Trophoblast cell (in vitro differentiated cells and primary cell): ENCODE data around the gene THAP7.
A peak's percentile ranks its signal among the peaks of the same experiment; 100 is the strongest.

Experiments
- DNase-seq, 2 donors: peaks; one replicate each; pipeline ENCODE4 v3.0.0-alpha.2; 2016
- H2AFZ ChIP-seq: 2 replicates; pipeline ENCODE4 v1.6.1; 2013; ENCODE audit warnings: low read length, moderate library complexity, mild to moderate bottlenecking; ENCODE audit not compliant: insufficient read depth, poor library complexity
- H2AK5ac ChIP-seq: 2 replicates; pipeline ENCODE4 v1.6.1; 2013; ENCODE audit warnings: mild to moderate bottlenecking, low read length
- H2BK120ac ChIP-seq: 2 replicates; pipeline ENCODE4 v1.6.1; 2013; ENCODE audit warnings: low read length, mild to moderate bottlenecking, moderate library complexity; ENCODE audit not compliant: insufficient read depth, poor library complexity
- H2BK12ac ChIP-seq: 2 replicates; pipeline ENCODE4 v1.6.1; 2013; ENCODE audit warnings: mild to moderate bottlenecking, low read length, moderate library complexity
- H2BK5ac ChIP-seq: 2 replicates; pipeline ENCODE4 v1.6.1; 2013; ENCODE audit warnings: low read length, low read depth, moderate library complexity, mild to moderate bottlenecking; ENCODE audit not compliant: poor library complexity
- H3K14ac ChIP-seq: 2 replicates; pipeline ENCODE4 v1.6.1; 2013; ENCODE audit warnings: mild to moderate bottlenecking, low read length
- H3K18ac ChIP-seq: 2 replicates; pipeline ENCODE4 v1.6.1; 2013; ENCODE audit warnings: mild to moderate bottlenecking, low read length
- H3K23ac ChIP-seq: 2 replicates; pipeline ENCODE4 v1.6.1; 2013; ENCODE audit warnings: low read length
- H3K27ac ChIP-seq: 2 replicates; pipeline ENCODE4 v1.5.1; 2013; ENCODE audit warnings: low read depth, mild to moderate bottlenecking, inconsistent platforms, low read length, moderate library complexity
- H3K27me3 ChIP-seq: 2 replicates; pipeline ENCODE4 v1.6.1; 2013; ENCODE audit warnings: inconsistent platforms, mild to moderate bottlenecking, low read length, moderate library complexity; ENCODE audit not compliant: insufficient read depth
- H3K36me3 ChIP-seq, 2 experiments: 1 replicate in 1 of 2; 2 replicates in 1 of 2; pipeline ENCODE4 v1.6.1; 2013; ENCODE audit warnings: low read length in 2 of 2, mild to moderate bottlenecking in 2 of 2, moderate library complexity in 1 of 2; ENCODE audit not compliant: insufficient read depth in 2 of 2, control insufficient read depth in 1 of 2
- H3K4ac ChIP-seq: 2 replicates; pipeline ENCODE4 v1.6.1; 2013; ENCODE audit warnings: low read depth, mild to moderate bottlenecking, low read length, moderate library complexity
- H3K4me1 ChIP-seq, 2 experiments: 1 replicate in 1 of 2; 2 replicates in 1 of 2; pipeline ENCODE4 v1.6.1; 2013; ENCODE audit warnings: low read length in 2 of 2, mild to moderate bottlenecking in 2 of 2, moderate library complexity in 1 of 2; ENCODE audit not compliant: insufficient read depth in 2 of 2, control insufficient read depth in 1 of 2
- H3K4me2 ChIP-seq: 2 replicates; pipeline ENCODE4 v1.6.1; 2013; ENCODE audit warnings: inconsistent platforms, mild to moderate bottlenecking, low read length, moderate library complexity
- H3K4me3 ChIP-seq: 2 replicates; pipeline ENCODE4 v1.5.1; 2013; ENCODE audit warnings: mild to moderate bottlenecking, low read depth, low read length, inconsistent platforms
- H3K79me1 ChIP-seq: one replicate; pipeline ENCODE4 v1.6.1; 2013; ENCODE audit warnings: low read length
- H3K79me2 ChIP-seq: 2 replicates; pipeline ENCODE4 v1.6.1; 2013; ENCODE audit warnings: low read length, mild to moderate bottlenecking; ENCODE audit not compliant: control insufficient read depth, insufficient read depth, poor library complexity
- H3K9ac ChIP-seq: 2 replicates; pipeline ENCODE4 v1.6.1; 2013; ENCODE audit warnings: mild to moderate bottlenecking, low read length
- H3K9me3 ChIP-seq: 2 replicates; pipeline ENCODE4 v1.6.1; 2013; ENCODE audit warnings: low read depth, mild to moderate bottlenecking, control low read depth, inconsistent platforms, low read length; ENCODE audit not compliant: insufficient read depth
- H4K12ac ChIP-seq: 2 replicates; pipeline ENCODE4 v1.6.1; 2013; ENCODE audit warnings: low read depth, mild to moderate bottlenecking, low read length, moderate library complexity
- H4K8ac ChIP-seq: 2 replicates; pipeline ENCODE4 v1.6.1; 2013; ENCODE audit warnings: low read depth, mild to moderate bottlenecking, low read length, moderate library complexity
- H4K91ac ChIP-seq: one replicate; pipeline ENCODE4 v1.6.1; 2013; ENCODE audit warnings: low read depth, mild to moderate bottlenecking, low read length, moderate library complexity
- WGBS: extraction: QIAGEN DNeasy Blood & Tissue Kit; methylation state at CpG from one replicate; pipeline ENCODE4 v1.1.7; 2013; ENCODE audit warnings: missing lambda C conversion rate; ENCODE audit not compliant: insufficient read length, insufficient coverage; ENCODE audit errors: extremely low coverage; 5-methylcytosine and 5-hydroxymethylcytosine counted together

THAP7 gene

DNA sequence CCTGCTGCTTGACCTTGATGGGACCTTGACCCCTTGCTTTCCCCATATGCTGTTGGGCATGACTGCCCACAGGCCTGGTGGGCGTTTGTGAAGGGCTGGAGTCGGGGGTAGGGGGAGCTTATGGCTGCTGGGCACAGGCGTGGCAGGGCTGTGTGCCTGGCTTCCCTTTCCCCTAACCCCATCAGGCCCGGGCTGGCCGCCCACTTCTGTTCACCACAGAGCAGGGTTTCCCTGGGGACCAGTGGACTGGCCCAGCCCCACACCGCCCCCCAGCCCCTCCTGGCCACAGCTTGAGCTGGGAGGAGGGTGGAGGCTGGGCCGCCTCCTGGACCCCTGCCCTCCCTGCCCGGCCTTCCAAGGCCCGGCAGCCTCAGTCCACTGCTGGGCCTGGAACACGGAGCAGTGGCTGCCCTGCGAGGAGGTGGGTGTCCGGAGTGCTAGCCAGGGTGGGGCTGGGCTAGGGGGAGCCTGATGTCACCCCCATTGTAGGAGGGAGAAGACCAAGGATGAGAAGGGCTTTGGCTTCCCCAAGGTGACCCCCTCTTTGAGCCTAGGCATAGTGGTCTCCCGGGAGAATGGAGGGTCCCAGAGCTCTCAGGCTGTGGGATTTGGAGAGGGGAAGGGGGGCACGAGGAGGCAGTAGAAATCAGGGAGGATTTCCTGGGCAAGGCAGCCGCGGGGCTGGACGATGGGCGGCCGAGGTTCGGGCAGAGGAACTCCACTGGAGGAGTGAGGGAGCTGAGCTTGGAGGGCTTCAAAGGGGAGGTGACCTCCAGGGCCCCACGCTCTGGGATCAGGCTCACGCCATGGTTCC is 34.8 kb downstream of the THAP7 start, which contains the start of gene AIFM3:
TSS of gene AIFM3 (plus strand) at position 373 of the 814 bp plus-strand sequence. CDS start 690 bp downstream, outside the sequence.
- Histone ChIP-seq H3K9me3 (peaks cover 2% of the 10 kb centered on the region), H3K4me3 (no peak within 1 kb of the TSS), H3K18ac (no peak within 1 kb of the TSS), H3K27ac (no peak within 1 kb of the TSS), H2AFZ (no peak within 1 kb of the TSS), H2BK12ac (no peak within 1 kb of the TSS), H3K4me1 (no peaks in the 10 kb centered on the region), H3K9ac (no peak within 1 kb of the TSS), H3K4ac (no peak within 1 kb of the TSS), H3K4me2 (no peak within 1 kb of the TSS), H3K79me2 (no peaks in the 10 kb centered on the region), H2AK5ac (no peak within 1 kb of the TSS), H2BK5ac (no peak within 1 kb of the TSS), H3K79me1 (no peaks in the 10 kb centered on the region), H3K36me3 (no peaks in the 10 kb centered on the region), H3K23ac (no peak within 1 kb of the TSS), H4K8ac (no peak within 1 kb of the TSS), H3K27me3 (peaks cover 24% of the 10 kb centered on the region), H4K12ac (no peak within 1 kb of the TSS), H4K91ac (no peak within 1 kb of the TSS), H2BK120ac (no peak within 1 kb of the TSS), H3K14ac (no peak within 1 kb of the TSS)
- DNase-seq, result no peak
- WGBS, result no CpG with 5 or more reads among the region's 22 CpGs

DNA sequence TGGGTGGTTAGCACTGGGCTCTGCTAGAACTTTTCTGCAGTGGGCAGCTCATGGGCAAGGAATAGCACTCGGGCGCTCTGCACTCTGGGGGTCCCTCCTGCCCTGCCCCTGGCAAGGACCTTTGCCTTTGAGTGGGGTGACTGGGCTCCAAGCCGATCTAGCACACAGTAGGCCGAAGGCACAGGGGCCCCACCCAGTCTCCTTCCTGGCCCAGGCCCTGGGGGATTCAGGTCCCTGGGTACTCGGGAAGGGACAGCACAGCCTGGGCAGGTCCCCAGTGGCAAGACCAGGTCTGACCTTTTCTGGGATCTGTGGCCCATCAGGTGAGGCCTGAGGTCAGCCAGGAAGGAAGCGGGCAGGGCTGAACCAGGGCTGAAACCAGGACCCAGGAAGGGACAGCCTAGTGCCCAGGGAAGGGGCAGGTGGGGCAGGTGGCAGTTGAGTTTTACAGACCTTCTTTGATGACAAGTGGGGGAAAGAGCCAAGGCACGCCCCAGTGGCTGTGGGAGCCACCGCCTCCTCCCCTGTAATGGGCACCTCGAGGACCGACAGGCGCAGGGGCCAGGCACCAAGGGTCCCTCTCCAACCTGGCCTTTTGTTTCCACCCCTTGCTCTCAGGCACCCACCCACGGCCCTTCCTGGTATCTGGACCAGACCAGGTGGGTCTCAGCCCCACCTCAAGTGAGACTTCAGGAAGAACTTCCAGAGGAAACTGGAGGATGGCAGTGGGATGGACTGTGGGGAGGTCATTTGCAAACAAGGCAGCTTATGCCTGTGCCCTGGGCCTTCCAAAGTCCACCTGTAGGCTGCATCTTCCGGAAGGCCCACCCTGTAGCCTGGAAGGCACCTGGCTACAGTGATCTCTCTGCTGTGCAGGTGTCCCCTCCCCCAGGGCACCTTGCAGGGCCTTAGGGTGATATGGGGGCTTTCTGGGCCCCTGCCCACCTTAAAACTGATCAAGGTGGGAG is 35.7 kb downstream of the THAP7 start:
- Histone ChIP-seq H3K18ac (no peak overlapping the region), H3K23ac (no peak overlapping the region), H3K9me3 (peaks cover 2% of the 10 kb centered on the region), H3K79me2 (no peaks in the 10 kb centered on the region), H3K27me3 (peaks cover 24% of the 10 kb centered on the region), H4K8ac (no peak overlapping the region), H3K4me1 (no peaks in the 10 kb centered on the region), H2BK12ac (no peak overlapping the region), H3K4ac (no peak overlapping the region), H4K91ac (no peak overlapping the region), H2BK120ac (no peak overlapping the region), H4K12ac (no peak overlapping the region), H3K4me3 (no peak overlapping the region), H3K79me1 (no peaks in the 10 kb centered on the region), H2BK5ac (no peak overlapping the region), H3K14ac (no peak overlapping the region), H3K9ac (no peak overlapping the region), H3K4me2 (no peak overlapping the region), H2AK5ac (no peak overlapping the region), H3K27ac (no peak overlapping the region), H3K36me3 (no peaks in the 10 kb centered on the region), H2AFZ (no peak overlapping the region)
- no peak for DNase-seq
- WGBS, result no CpG with 5 or more reads among the region's 13 CpGs

DNA sequence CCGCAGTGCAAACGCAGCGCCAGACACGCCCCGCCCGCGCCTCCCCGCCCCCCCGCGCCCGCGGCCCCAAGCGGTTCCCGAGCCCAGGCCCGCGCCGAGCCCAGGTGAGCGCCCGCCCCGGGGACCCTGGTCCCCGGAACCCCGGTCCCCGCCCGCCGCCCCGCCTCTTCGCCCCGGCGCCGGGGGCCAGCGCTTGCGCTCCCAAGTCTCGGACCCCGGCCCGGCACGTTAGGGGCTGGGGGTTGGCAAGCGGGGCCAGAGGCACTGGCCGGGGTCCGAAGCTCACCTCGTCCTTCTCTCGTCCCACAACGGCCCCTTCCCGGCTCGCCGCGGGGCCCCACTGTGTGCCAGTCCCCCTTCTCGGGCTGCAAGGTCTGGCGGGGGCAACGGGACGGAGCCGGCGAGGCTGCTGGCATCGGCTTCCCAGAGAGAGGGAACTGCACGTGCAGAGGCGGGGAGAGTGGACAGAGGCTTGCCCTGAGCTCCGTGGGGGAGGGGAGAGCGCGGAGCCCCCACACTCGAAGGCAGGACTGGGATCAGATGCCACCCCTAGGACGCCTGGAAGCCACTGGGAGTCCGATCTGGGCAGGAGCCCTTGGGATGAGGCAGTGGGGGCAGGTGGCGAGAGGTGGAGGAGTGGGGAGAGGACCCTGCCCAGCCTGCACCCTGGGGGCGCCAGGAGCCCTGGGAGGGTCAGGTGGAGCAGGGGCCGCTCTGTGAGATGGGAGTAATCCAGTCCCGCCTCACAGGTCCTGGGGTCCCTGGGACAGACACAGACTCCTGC is 36.6 kb downstream of the THAP7 start:
- Histone ChIP-seq H4K8ac (no peak overlapping the region), H3K9ac (no peak overlapping the region), H4K12ac (no peak overlapping the region), H3K14ac (no peak overlapping the region), H3K9me3 (peaks cover 2% of the 10 kb centered on the region), H2AK5ac (no peak overlapping the region), H2AFZ (no peak overlapping the region), H3K4me3 (no peak overlapping the region), H3K4me2 (peak overlapping the region; percentile 54), H3K79me2 (no peaks in the 10 kb centered on the region), H2BK12ac (no peak overlapping the region), H3K18ac (no peak overlapping the region), H3K27me3 (peaks cover 24% of the 10 kb centered on the region), H3K23ac (no peak overlapping the region), H3K27ac (no peak overlapping the region), H3K79me1 (no peaks in the 10 kb centered on the region), H3K4ac (no peak overlapping the region), H2BK5ac (no peak overlapping the region), H3K4me1 (no peaks in the 10 kb centered on the region), H4K91ac (no peak overlapping the region), H2BK120ac (no peak overlapping the region), H3K36me3 (no peaks in the 10 kb centered on the region)
- DNase-seq, result no peak
- no CpG with 5 or more reads among the region's 65 CpGs for WGBS

DNA sequence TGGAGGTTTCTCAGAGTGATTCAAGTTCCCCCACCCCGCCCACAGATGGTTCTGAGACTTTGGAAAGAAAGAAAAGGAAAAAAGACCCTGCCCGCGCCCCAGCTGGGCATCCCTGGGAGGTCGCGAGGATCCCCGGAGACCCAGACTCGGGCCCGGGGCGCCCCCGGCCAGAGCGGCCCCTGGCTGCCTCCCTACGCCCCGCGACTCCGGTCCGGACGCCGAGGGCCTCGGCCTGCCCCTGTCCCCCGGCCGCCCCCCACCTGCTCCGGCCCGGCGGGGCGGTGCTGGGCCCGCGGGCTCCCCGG is 37.2 kb downstream of the THAP7 start:
- no peaks in the 10 kb centered on the region for H3K79me1 ChIP-seq
- WGBS, result no CpG with 5 or more reads among the region's 28 CpGs
- H3K9ac ChIP-seq, result no peak overlapping the region
- H3K36me3 ChIP-seq, result no peaks in the 10 kb centered on the region
- no peak for DNase-seq
- H3K79me2 ChIP-seq, result no peaks in the 10 kb centered on the region
- no peak overlapping the region for H2AK5ac ChIP-seq
- H2BK120ac ChIP-seq, result no peak overlapping the region
- H3K9me3 ChIP-seq, result peaks cover 2% of the 10 kb centered on the region
- H3K4me1 ChIP-seq, result no peaks in the 10 kb centered on the region
- H2BK5ac ChIP-seq, result no peak overlapping the region
- H4K8ac ChIP-seq, result no peak overlapping the region
- no peak overlapping the region for H3K23ac ChIP-seq
- H3K18ac ChIP-seq, result no peak overlapping the region
- H3K4ac ChIP-seq, result no peak overlapping the region
- H3K14ac ChIP-seq, result no peak overlapping the region
- no peak overlapping the region for H4K12ac ChIP-seq
- no peak overlapping the region for H2AFZ ChIP-seq
- H3K27ac ChIP-seq, result no peak overlapping the region
- peak overlapping the region; percentile 46 for H3K4me2 ChIP-seq
- H3K27me3 ChIP-seq, result peaks cover 24% of the 10 kb centered on the region
- H4K91ac ChIP-seq, result no peak overlapping the region
- no peak overlapping the region for H2BK12ac ChIP-seq
- H3K4me3 ChIP-seq, result no peak overlapping the region
